ENCODE results near the gene CCDC136. TPM values are rescaled to one million over a fixed set of nuclear protein-coding genes. Genes with fewer than 3 reads are reported as not detected.
A peak's percentile ranks its signal among the peaks of the same experiment; 100 is the strongest.

Gene CCDC136
- polyA plus RNA-seq, 1 of the 3 experiments (the other 2 are of a cell fraction), result 48.4 TPM

GRCh38 chr7:128827248-128827958 lies 35.6 kb downstream of the CCDC136 start:
- peak overlapping the region in 1 of 2 experiments; percentile 28; a peak in 1 of 4 replicates for H3K4me3 ChIP-seq (ENCODE audit: low read depth in 2 of 2, low read length in 1 of 2)
- no peaks in the 10 kb centered on the region for H3K27me3 ChIP-seq (ENCODE audit: insufficient read depth)
- H4K20me1 ChIP-seq (ENCODE audit: insufficient read depth), result peaks cover 12% of the 10 kb centered on the region
- no peaks in the 10 kb centered on the region for H3K9me3 ChIP-seq
- peaks cover 30 to 32% of the 10 kb centered on the region in 2 experiments; a peak in 3 of 4 replicates for H3K4me1 ChIP-seq (ENCODE audit: control insufficient read depth in 1 of 2, insufficient read depth in 2 of 2, low read depth in 1 of 2, low read length in 1 of 2)
- peak overlapping the region; percentile 66 for H3K9ac ChIP-seq
- WGBS (ENCODE audit: low lambda C conversion rate), result 36% methylated on average over 12 of the region's 17 CpGs
- peak overlapping the region; percentile 74 for H3K4me2 ChIP-seq
- H2AFZ ChIP-seq (ENCODE audit: low read depth), result peak overlapping the region; percentile 7
- ChIA-PET POLR2A (interaction anchor here (1.6 to 2.4 kb wide), 2 partner anchors 10 to 15 kb away, joined by 4 to 15 read pairs; no protein-coding TSS in a partner anchor), CTCF (interaction anchor here (0.7 to 3.7 kb wide), 8 partner anchors 12 to 457 kb away, joined by 3 to 12 read pairs (median 3); partner anchors contain the start of gene ATP6V1F)
- peaks cover 21% of the 10 kb centered on the region for H3K79me2 ChIP-seq (ENCODE audit: insufficient read depth)
- no peaks in the 10 kb centered on the region for H3K36me3 ChIP-seq (replicated peaks in 1 of 2; ENCODE audit: control insufficient read depth in 1 of 2, insufficient read depth in 2 of 2, low read length in 1 of 2)
- peaks cover 39% of the 10 kb centered on the region for H3F3A ChIP-seq (replicated peaks; ENCODE audit: insufficient read depth)
- DNase-seq, result peak; percentile 44
- H3K27ac ChIP-seq (ENCODE audit: low read depth in 2 of 2, low read length in 1 of 2), result peak overlapping the region; percentile 56 to 98; a peak in 3 of 4 replicates
- H3K9me2 ChIP-seq, result no peaks in the 10 kb centered on the region
- TF ChIP-seq TEAD4 (IDR thresholded peaks at IDR 0.05; ENCODE audit: borderline replicate concordance, insufficient read depth) (peak; percentile 87; the same call in 1 of the 2 replicates), FOXJ3 (CRISPR knock-in tag; IDR thresholded peaks at IDR 0.05) (no peak), ZBTB33 (IDR thresholded peaks at IDR 0.05; ENCODE audit: borderline replicate concordance, low read depth) (peak; percentile 83), FOSL2 (IDR thresholded peaks at IDR 0.05; ENCODE audit: borderline replicate concordance, low read depth) (peak; percentile 98), MEF2A (IDR thresholded peaks at IDR 0.05; ENCODE audit: borderline replicate concordance, low read depth) (peak; percentile 98), EP300 (IDR thresholded peaks at IDR 0.05; ENCODE audit: borderline replicate concordance in 1 of 2, low read depth in 1 of 2, low read length in 1 of 2) (peak in 1 of 2 experiments; percentile 92; a peak in 1 of 4 replicates), IRF3 (IDR thresholded peaks at IDR 0.05; ENCODE audit: low read depth, low read length) (no peak), RFX5 (IDR thresholded peaks at IDR 0.05; ENCODE audit: low read length) (no peak), USF1 (IDR thresholded peaks at IDR 0.05; ENCODE audit: borderline replicate concordance, low read depth) (0 out of 2 replicates have a peak, but pooled peaks have one; percentile 51), MXI1 (IDR thresholded peaks at IDR 0.05; ENCODE audit: low read depth, low read length) (no peak), CHD2 (IDR thresholded peaks at IDR 0.05; ENCODE audit: low read length, partially characterized antibody) (no peak), SMC3 (IDR thresholded peaks at IDR 0.05; ENCODE audit: low read depth, low read length) (no peak), RCOR1 (IDR thresholded peaks at IDR 0.05; ENCODE audit: low read length) (no peak), RXRA (IDR thresholded peaks at IDR 0.05; ENCODE audit: borderline replicate concordance, low read depth) (peak; percentile 99), GATA2 (CRISPR knock-in tag; IDR thresholded peaks at IDR 0.05) (no peak), GABPA (IDR thresholded peaks at IDR 0.05; ENCODE audit: low read depth) (no peak)
- TF ChIP-seq, protein P1, sequence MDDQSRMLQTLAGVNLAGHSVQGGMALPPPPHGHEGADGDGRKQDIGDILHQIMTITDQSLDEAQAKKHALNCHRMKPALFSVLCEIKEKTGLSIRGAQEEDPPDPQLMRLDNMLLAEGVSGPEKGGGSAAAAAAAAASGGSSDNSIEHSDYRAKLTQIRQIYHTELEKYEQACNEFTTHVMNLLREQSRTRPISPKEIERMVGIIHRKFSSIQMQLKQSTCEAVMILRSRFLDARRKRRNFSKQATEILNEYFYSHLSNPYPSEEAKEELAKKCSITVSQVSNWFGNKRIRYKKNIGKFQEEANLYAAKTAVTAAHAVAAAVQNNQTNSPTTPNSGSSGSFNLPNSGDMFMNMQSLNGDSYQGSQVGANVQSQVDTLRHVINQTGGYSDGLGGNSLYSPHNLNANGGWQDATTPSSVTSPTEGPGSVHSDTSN (IDR thresholded peaks at IDR 0.05), result peak; percentile 82
- TF ChIP-seq, protein P2, sequence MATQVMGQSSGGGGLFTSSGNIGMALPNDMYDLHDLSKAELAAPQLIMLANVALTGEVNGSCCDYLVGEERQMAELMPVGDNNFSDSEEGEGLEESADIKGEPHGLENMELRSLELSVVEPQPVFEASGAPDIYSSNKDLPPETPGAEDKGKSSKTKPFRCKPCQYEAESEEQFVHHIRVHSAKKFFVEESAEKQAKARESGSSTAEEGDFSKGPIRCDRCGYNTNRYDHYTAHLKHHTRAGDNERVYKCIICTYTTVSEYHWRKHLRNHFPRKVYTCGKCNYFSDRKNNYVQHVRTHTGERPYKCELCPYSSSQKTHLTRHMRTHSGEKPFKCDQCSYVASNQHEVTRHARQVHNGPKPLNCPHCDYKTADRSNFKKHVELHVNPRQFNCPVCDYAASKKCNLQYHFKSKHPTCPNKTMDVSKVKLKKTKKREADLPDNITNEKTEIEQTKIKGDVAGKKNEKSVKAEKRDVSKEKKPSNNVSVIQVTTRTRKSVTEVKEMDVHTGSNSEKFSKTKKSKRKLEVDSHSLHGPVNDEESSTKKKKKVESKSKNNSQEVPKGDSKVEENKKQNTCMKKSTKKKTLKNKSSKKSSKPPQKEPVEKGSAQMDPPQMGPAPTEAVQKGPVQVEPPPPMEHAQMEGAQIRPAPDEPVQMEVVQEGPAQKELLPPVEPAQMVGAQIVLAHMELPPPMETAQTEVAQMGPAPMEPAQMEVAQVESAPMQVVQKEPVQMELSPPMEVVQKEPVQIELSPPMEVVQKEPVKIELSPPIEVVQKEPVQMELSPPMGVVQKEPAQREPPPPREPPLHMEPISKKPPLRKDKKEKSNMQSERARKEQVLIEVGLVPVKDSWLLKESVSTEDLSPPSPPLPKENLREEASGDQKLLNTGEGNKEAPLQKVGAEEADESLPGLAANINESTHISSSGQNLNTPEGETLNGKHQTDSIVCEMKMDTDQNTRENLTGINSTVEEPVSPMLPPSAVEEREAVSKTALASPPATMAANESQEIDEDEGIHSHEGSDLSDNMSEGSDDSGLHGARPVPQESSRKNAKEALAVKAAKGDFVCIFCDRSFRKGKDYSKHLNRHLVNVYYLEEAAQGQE (IDR thresholded peaks at IDR 0.05; ENCODE audit: low read depth, low read length), result no peak; the same call in 1 of the 2 replicates
- TF ChIP-seq, protein P3, sequence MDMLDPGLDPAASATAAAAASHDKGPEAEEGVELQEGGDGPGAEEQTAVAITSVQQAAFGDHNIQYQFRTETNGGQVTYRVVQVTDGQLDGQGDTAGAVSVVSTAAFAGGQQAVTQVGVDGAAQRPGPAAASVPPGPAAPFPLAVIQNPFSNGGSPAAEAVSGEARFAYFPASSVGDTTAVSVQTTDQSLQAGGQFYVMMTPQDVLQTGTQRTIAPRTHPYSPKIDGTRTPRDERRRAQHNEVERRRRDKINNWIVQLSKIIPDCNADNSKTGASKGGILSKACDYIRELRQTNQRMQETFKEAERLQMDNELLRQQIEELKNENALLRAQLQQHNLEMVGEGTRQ (IDR thresholded peaks at IDR 0.05; ENCODE audit: borderline replicate concordance, low read depth, low read length), result no peak
